BE2C (cell line): Measurements from ENCODE around the gene CPED1.

Experiments
- DNase-seq: peaks from one replicate; pipeline ENCODE4 v3.0.0-alpha.2; 2020
- H3K27me3 ChIP-seq: fragments of 250-450 bp; sonication (Bioruptor Pico); 2 replicates; pipeline ENCODE4 v1.5.1; 2020; ENCODE audit warnings: mild to moderate bottlenecking
- H3K36me3 ChIP-seq: fragments of 250-450 bp; sonication (Bioruptor Pico); 2 replicates; pipeline ENCODE4 v1.5.1; 2020; ENCODE audit warnings: mild to moderate bottlenecking
- H3K4me1 ChIP-seq: fragments of 250-450 bp; sonication (Bioruptor Pico); 2 replicates; pipeline ENCODE4 v1.5.1; 2020
- H3K4me3 ChIP-seq: 2 replicates; pipeline ENCODE4 v1.5.1; 2011; ENCODE audit warnings: low read depth, low read length
- H3K9me3 ChIP-seq: fragments of 250-450 bp; sonication (Bioruptor Pico); 2 replicates; pipeline ENCODE4 v1.5.1; 2020
- TF ChIP-seq, protein P1 (sequence below): IDR thresholded peaks from 2 replicates; pipeline ENCODE4 v1.5.1; 2012; ENCODE audit warnings: mild to moderate bottlenecking, low read depth, low read length

The CPED1 gene

DNA sequence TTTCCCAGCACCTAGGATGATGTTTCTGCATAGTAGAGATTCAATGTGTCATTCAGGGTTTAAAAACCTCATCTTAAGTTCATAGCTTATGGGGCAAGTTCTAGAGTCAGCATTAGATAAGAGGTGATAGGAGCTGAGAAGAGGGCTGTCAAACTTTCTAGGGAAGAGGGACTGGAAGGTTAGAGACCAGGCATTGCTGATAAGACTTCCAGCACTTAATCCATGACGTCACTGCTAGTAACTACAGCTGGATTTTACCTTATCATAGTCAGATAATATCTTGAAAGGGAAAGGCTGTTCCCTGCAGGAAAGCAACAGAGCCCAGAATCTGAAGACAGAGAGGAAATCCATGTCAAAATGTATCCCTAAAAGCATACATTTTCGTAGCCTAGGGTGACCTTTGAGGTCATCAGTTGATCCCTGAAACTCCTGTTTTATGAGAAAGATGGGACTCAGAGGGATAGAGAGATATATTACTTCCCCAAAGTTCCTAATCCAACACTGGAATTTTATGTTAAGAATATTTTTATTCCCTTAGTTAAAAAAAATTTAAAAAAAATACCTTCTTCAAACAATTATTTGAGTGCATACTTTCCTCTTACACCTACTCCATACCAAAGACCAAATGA, 3.3 kb upstream of the CPED1 start:
- H3K4me1 ChIP-seq = peaks cover 5% of the 10 kb centered on the region; the same call in 1 of the 2 replicates
- peaks cover 21% of the 10 kb centered on the region for H3K27me3 ChIP-seq
- H3K36me3 ChIP-seq = no peaks in the 10 kb centered on the region
- peak; percentile 8 for DNase-seq
- TF ChIP-seq, protein P1, sequence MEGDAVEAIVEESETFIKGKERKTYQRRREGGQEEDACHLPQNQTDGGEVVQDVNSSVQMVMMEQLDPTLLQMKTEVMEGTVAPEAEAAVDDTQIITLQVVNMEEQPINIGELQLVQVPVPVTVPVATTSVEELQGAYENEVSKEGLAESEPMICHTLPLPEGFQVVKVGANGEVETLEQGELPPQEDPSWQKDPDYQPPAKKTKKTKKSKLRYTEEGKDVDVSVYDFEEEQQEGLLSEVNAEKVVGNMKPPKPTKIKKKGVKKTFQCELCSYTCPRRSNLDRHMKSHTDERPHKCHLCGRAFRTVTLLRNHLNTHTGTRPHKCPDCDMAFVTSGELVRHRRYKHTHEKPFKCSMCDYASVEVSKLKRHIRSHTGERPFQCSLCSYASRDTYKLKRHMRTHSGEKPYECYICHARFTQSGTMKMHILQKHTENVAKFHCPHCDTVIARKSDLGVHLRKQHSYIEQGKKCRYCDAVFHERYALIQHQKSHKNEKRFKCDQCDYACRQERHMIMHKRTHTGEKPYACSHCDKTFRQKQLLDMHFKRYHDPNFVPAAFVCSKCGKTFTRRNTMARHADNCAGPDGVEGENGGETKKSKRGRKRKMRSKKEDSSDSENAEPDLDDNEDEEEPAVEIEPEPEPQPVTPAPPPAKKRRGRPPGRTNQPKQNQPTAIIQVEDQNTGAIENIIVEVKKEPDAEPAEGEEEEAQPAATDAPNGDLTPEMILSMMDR = no peak
- no peak overlapping the region for H3K4me3 ChIP-seq
- H3K9me3 ChIP-seq = no peaks in the 10 kb centered on the region

DNA sequence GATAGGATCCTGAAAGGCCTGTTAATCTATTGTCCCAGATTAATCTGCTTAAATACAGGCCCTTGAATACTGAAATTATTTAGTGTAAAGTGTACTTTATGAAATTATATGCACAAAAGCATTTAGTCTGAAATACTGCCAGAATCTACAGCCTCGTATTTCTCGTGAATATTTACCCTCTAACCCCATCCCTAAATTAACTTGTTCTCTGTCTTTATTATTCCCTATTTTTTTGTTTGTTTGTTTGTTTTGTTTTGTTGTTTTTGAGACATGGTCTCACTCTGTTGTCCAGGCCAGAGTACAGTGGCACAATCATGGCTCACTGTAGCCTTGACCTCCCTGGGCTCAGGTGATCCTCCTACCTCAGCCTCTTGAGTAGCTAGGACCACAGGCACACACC, 2.7 kb upstream of the CPED1 start:
- TF ChIP-seq, protein P1 = no peak
- no peak for DNase-seq
- Histone ChIP-seq H3K27me3 (peaks cover 27% of the 10 kb centered on the region), H3K36me3 (no peaks in the 10 kb centered on the region), H3K4me1 (peaks cover 5% of the 10 kb centered on the region; the same call in 1 of the 2 replicates), H3K9me3 (no peaks in the 10 kb centered on the region), H3K4me3 (no peak overlapping the region)

DNA sequence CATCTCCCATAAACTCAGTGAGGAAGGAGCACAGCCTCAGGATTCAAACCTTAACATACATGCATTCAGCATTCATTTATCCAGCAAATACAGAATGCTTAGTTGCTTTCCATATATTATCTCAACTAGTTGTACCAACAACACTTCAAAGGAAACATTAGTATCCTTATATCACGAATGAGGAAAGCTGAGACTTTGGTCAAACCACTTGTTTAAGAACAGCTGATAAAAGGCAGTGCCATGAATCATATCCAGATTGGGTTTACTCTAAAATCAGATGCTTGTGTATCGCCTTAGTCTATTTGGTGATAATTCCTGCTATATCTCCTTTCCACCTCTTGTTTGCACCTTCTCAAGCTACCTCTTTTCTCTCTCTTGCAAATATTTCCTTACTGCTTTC, 1.9 kb upstream of the CPED1 start:
- peaks cover 35% of the 10 kb centered on the region for H3K27me3 ChIP-seq
- H3K4me3 ChIP-seq = no peak overlapping the region
- no peak for DNase-seq
- no peaks in the 10 kb centered on the region for H3K36me3 ChIP-seq
- TF ChIP-seq, protein P1 = no peak
- peaks cover 5% of the 10 kb centered on the region; the same call in 1 of the 2 replicates for H3K4me1 ChIP-seq
- H3K9me3 ChIP-seq = no peaks in the 10 kb centered on the region

DNA sequence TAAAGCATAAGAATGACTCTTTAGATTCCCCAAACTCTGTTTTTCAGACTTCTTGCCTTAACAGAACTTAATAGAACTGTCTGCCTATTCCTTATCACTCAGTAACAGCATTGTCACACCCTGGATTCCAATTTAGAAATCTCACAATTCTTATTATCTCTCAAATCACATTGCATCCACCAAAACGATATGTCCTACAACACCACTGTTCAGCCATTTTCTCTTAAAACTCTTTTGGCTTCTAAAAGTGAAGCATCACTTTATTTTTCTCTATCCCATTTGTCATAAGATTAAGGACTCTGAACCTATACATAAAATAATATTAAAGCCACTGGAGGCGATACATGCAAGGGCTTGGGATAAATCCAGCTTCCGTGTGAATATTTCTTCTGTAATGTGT, 1.2 kb upstream of the CPED1 start:
- Histone ChIP-seq H3K4me1 (peaks cover 5% of the 10 kb centered on the region; the same call in 1 of the 2 replicates), H3K4me3 (no peak overlapping the region), H3K36me3 (no peaks in the 10 kb centered on the region), H3K9me3 (no peaks in the 10 kb centered on the region), H3K27me3 (peaks cover 42% of the 10 kb centered on the region)
- TF ChIP-seq, protein P1 = no peak
- DNase-seq = no peak

DNA sequence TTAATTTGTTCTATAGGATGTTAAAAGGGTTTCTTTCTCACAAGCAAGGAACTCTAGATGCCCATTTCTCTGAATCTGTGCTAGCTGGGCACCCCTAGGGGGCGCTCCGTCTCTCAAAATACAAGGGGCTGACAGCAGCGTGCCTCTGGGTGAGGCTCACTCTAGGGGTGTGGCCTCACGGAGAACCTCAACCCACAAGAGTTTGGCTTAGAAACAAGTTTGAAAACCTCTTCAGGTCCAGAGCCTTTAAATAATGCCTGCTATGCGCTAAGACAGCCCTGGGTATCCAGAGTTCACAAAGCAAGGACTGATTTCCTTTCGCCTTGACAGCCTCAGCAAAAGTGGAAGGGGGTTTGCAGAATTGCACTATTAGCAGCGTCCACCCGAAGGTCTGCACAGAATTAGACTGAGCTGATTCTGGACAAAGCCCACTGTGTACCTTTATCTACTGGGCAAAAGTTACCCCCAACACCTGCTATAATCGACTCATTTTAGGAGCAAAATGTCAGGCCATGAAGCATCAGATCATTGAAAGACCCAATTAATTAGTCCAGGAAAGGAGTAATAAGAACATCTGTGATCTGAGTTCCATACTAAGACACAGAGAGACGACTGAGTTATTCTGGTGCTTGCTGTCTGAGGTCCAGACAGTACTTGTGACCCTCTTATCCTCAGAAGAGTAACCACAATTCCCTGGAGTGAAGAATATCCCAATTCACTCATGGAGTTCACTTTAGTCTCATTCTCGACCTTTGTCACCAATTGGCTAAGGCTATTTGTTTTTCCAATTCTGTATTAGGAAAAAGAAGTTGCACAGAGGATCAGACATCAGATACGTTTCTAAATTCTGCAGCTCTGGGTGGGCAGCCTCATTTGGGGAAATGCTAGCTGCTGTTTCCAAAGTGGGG, 574 bp upstream of the CPED1 start:
- H3K9me3 ChIP-seq = no peaks in the 10 kb centered on the region
- peak overlapping the region; percentile 54 for H3K4me3 ChIP-seq
- DNase-seq = peak; percentile 85
- H3K27me3 ChIP-seq = peaks cover 48% of the 10 kb centered on the region
- no peaks in the 10 kb centered on the region for H3K36me3 ChIP-seq
- peaks cover 5% of the 10 kb centered on the region; the same call in 1 of the 2 replicates for H3K4me1 ChIP-seq
- TF ChIP-seq, protein P1 = peak; percentile 98
